OCI-LY3 (cell line): ENCODE results near the gene MYRF.

ENCODE experiments used
- H2AFZ ChIP-seq: fragments of 200-600, 300-600 bp; shearing (Covaris generic); 2 replicates; pipeline ENCODE4 v1.6.0; 2014; ENCODE audit warnings: antibody characterized with exemption, low read depth, low read length
- H3K27ac ChIP-seq: fragments of 200-600, 300-600 bp; sonication (generic); 2 replicates; pipeline ENCODE4 v1.5.1; 2014; ENCODE audit warnings: mild to moderate bottlenecking, low read length, moderate library complexity, mixed read lengths
- H3K27me3 ChIP-seq: fragments of 200-600, 300-600 bp; sonication (generic); 2 replicates; pipeline ENCODE4 v1.6.1; 2014; ENCODE audit warnings: low read depth, low read length, mixed read lengths
- H3K36me3 ChIP-seq: fragments of 200-600, 300-600 bp; sonication (generic); replicated peaks from 2 replicates; pipeline ENCODE3; 2014; ENCODE audit warnings: low read depth, low read length, mixed read lengths
- H3K4me1 ChIP-seq: fragments of 300-600, 200-600 bp; sonication (generic); 2 replicates; pipeline ENCODE4 v1.6.1; 2014; ENCODE audit warnings: low read length, mixed read lengths
- H3K4me2 ChIP-seq: fragments of 200-600, 300-600 bp; sonication (generic); 2 replicates; pipeline ENCODE4 v1.6.1; 2014; ENCODE audit warnings: low read length, mixed read lengths
- H3K4me3 ChIP-seq: fragments of 300-600, 200-600 bp; sonication (generic); 2 replicates; pipeline ENCODE4 v1.5.1; 2014; ENCODE audit warnings: antibody characterized with exemption, mild to moderate bottlenecking, low read length, moderate library complexity
- H3K79me2 ChIP-seq: fragments of 300-600, 200-600 bp; shearing (Covaris generic); 2 replicates; pipeline ENCODE4 v1.6.1; 2014; ENCODE audit warnings: mild to moderate bottlenecking, low read length, mixed read lengths
- H3K9ac ChIP-seq: fragments of 300-600, 200-600 bp; shearing (Covaris generic); 2 replicates; pipeline ENCODE4 v1.6.0; 2014; ENCODE audit warnings: mild to moderate bottlenecking, low read length, moderate library complexity
- H3K9me3 ChIP-seq: fragments of 200-600, 300-600 bp; shearing (Covaris generic); 2 replicates; pipeline ENCODE4 v1.6.1; 2014; ENCODE audit warnings: low read length, mixed read lengths; ENCODE audit not compliant: insufficient read depth
- H4K20me1 ChIP-seq: fragments of 200-600, 300-600 bp; sonication (generic); 2 replicates; pipeline ENCODE4 v1.6.1; 2016; ENCODE audit warnings: low read length, mixed read lengths; ENCODE audit not compliant: insufficient read depth
- CTCF ChIP-seq: fragments of 200-600, 300-600 bp; sonication (generic); IDR thresholded peaks from 2 replicates; pipeline ENCODE4 v1.5.1; 2014; ENCODE audit warnings: antibody characterized with exemption, low read length, low read depth
- EZH2phosphoT487 ChIP-seq: fragments of 200-600 bp; shearing (Covaris generic); IDR thresholded peaks from 2 replicates; pipeline ENCODE4 v1.6.1; 2018; ENCODE audit warnings: antibody characterized with exemption, mixed run types, low read depth

The MYRF gene

GRCh38 chr11:61836193-61836592 is 83.8 kb downstream of the MYRF start:
- no peak overlapping the region for H3K4me3 ChIP-seq
- H3K27me3 ChIP-seq: no peaks in the 10 kb centered on the region
- no peak overlapping the region for H3K4me2 ChIP-seq
- no peaks in the 10 kb centered on the region for H3K9me3 ChIP-seq
- H2AFZ ChIP-seq: no peak overlapping the region
- TF ChIP-seq EZH2phosphoT487 (no peak), CTCF (no peak)
- H3K79me2 ChIP-seq: peaks cover 62% of the 10 kb centered on the region
- H4K20me1 ChIP-seq: peaks cover 15% of the 10 kb centered on the region
- no peak overlapping the region for H3K27ac ChIP-seq
- H3K36me3 ChIP-seq: peaks cover 71% of the 10 kb centered on the region
- H3K4me1 ChIP-seq: peaks cover 48% of the 10 kb centered on the region
- no peak overlapping the region for H3K9ac ChIP-seq

GRCh38 chr11:61837411-61838005 is 85.1 kb downstream of the MYRF start:
- Histone ChIP-seq H2AFZ (no peak overlapping the region), H3K9me3 (no peaks in the 10 kb centered on the region), H3K36me3 (peaks cover 77% of the 10 kb centered on the region), H3K9ac (no peak overlapping the region), H3K4me2 (no peak overlapping the region), H3K27ac (no peak overlapping the region), H3K4me1 (peaks cover 34% of the 10 kb centered on the region), H3K27me3 (no peaks in the 10 kb centered on the region), H3K79me2 (peaks cover 50% of the 10 kb centered on the region), H4K20me1 (peaks cover 4% of the 10 kb centered on the region; the same call in 1 of the 2 replicates), H3K4me3 (no peak overlapping the region)
- TF ChIP-seq EZH2phosphoT487 (no peak), CTCF (no peak)
